ENCODE data around the gene AFAP1L2. TPM values are rescaled to one million over a fixed set of nuclear protein-coding genes. Genes with fewer than 3 reads are reported as not detected.

AFAP1L2 gene
- polyA plus RNA-seq, 3 donors, result 0.01 to 0.43 TPM; not detected in 1

- no peak overlapping the region for H3K27ac ChIP-seq (ENCODE audit: low read depth in 1 of 2, low read length in 2 of 2)
- H3K9me3 ChIP-seq (replicated peaks in 1 of 2; ENCODE audit: control insufficient read depth in 1 of 2, insufficient read depth in 1 of 2, low read length in 2 of 2), result no peaks in the 10 kb centered on the region
- H3K36me3 ChIP-seq (replicated peaks in 1 of 2; ENCODE audit: control insufficient read depth in 1 of 2, insufficient read depth in 2 of 2, low read length in 2 of 2), result no peaks in the 10 kb centered on the region
- TF ChIP-seq CTCF (IDR thresholded peaks at IDR 0.05), result no peak
- H3K9me3 Mint-ChIP-seq, result peaks cover 0 to 6% (median 0%) of the 10 kb centered on the region in 7 donors
- H3K27me3 Mint-ChIP-seq (ENCODE audit: low read depth in 3 of 3), result peaks cover 39 to 54% (median 45%) of the 10 kb centered on the region in 3 donors
- no peak overlapping the region for H3K4me3 Mint-ChIP-seq
- DNase-seq, result no peak
- no peaks in the 10 kb centered on the region for H3K79me2 ChIP-seq (ENCODE audit: insufficient read depth, low read length)
- H2AFZ ChIP-seq (ENCODE audit: insufficient read depth, low read depth, low read length, poor library complexity, severe bottlenecking), result no peak overlapping the region
- peaks cover 32 to 42% of the 10 kb centered on the region in 2 donors for H3K27me3 ChIP-seq (ENCODE audit: control insufficient read depth in 2 of 2, insufficient read depth in 2 of 2, low read length in 2 of 2)
- no peak overlapping the region for H3K4me3 ChIP-seq (replicated peaks in 1 of 3; ENCODE audit: low read depth in 2 of 3, low read length in 3 of 3)
- H3K9ac ChIP-seq (ENCODE audit: insufficient read depth, low read length, poor library complexity, severe bottlenecking), result no peak overlapping the region
- 100% methylated on average over 1 of the region's 3 CpGs for WGBS (ENCODE audit: insufficient coverage)
- no peaks in the 10 kb centered on the region for H3K36me3 Mint-ChIP-seq
- H3K4me1 Mint-ChIP-seq, result peaks cover 7% of the 10 kb centered on the region
- no peaks in the 10 kb centered on the region for H3K4me1 ChIP-seq (ENCODE audit: control insufficient read depth in 1 of 2, insufficient read depth in 2 of 2, low read length in 2 of 2)
- intact Hi-C loops (cut with micrococcal nuclease), result no loop called here
- no peak overlapping the region for H3K4me2 ChIP-seq (replicated peaks; ENCODE audit: extremely low read depth, low read length, poor library complexity, severe bottlenecking)
- H4K20me1 ChIP-seq (ENCODE audit: insufficient read depth, low read length), result no peaks in the 10 kb centered on the region
- no peak overlapping the region for H3K27ac Mint-ChIP-seq
These were observed 4.2 kb downstream of the AFAP1L2 start for GRCh38 chr10:114400091-114400490.

GRCh38 chr10:114399576-114399975, 4.7 kb downstream of the AFAP1L2 start:
- Mint-ChIP-seq H3K36me3 (no peaks in the 10 kb centered on the region), H3K4me1 (peaks cover 6% of the 10 kb centered on the region), H3K4me3 (no peak overlapping the region), H3K27ac (no peak overlapping the region), H3K9me3 (peaks cover 0 to under 1% (median 0%) of the 10 kb centered on the region in 7 donors), H3K27me3 (ENCODE audit: low read depth in 3 of 3) (peaks cover 34 to 51% (median 40%) of the 10 kb centered on the region in 3 donors)
- no peak for TF ChIP-seq CTCF (IDR thresholded peaks at IDR 0.05)
- Histone ChIP-seq H4K20me1 (ENCODE audit: insufficient read depth, low read length) (no peaks in the 10 kb centered on the region), H3K9ac (ENCODE audit: insufficient read depth, low read length, poor library complexity, severe bottlenecking) (no peak overlapping the region), H3K27ac (ENCODE audit: low read depth in 1 of 2, low read length in 2 of 2) (no peak overlapping the region), H3K36me3 (replicated peaks in 1 of 2; ENCODE audit: control insufficient read depth in 1 of 2, insufficient read depth in 2 of 2, low read length in 2 of 2) (no peaks in the 10 kb centered on the region), H3K4me1 (ENCODE audit: control insufficient read depth in 1 of 2, insufficient read depth in 2 of 2, low read length in 2 of 2) (no peaks in the 10 kb centered on the region), H3K4me2 (replicated peaks; ENCODE audit: extremely low read depth, low read length, poor library complexity, severe bottlenecking) (no peak overlapping the region), H3K4me3 (replicated peaks in 1 of 3; ENCODE audit: low read depth in 2 of 3, low read length in 3 of 3) (no peak overlapping the region), H3K79me2 (ENCODE audit: insufficient read depth, low read length) (no peaks in the 10 kb centered on the region), H3K9me3 (replicated peaks in 1 of 2; ENCODE audit: control insufficient read depth in 1 of 2, insufficient read depth in 1 of 2, low read length in 2 of 2) (no peaks in the 10 kb centered on the region), H2AFZ (ENCODE audit: insufficient read depth, low read depth, low read length, poor library complexity, severe bottlenecking) (no peak overlapping the region), H3K27me3 (ENCODE audit: control insufficient read depth in 2 of 2, insufficient read depth in 2 of 2, low read length in 2 of 2) (peaks cover 30 to 37% of the 10 kb centered on the region in 2 donors)
- intact Hi-C loops (cut with micrococcal nuclease), result no loop called here
- no peak for DNase-seq
- 71% methylated on average over 1 of the region's 6 CpGs for WGBS (ENCODE audit: insufficient coverage)
